MCF 10A (cell line): Measurements from ENCODE around the gene C5orf63. TPM values are rescaled to one million over a fixed set of nuclear protein-coding genes. Genes with fewer than 3 reads are reported as not detected.
"Not testable (repeated sequence)": the region's sequence is repeated elsewhere in the genome, so short reads cannot be mapped to it uniquely, and the experiment has no call there.

Experiments
- BruUV-seq: library from RNA; stranded (reverse); fragments of 400-500 nt; replicated peaks from 2 replicates; lab custom pipeline; 2021; lab: Mats Ljungman, UMichigan
- CTCF ChIA-PET: fragments of 300-600 bp; sonication (Branson Sonifier 250); formaldehyde crosslinking; extraction: SDS; loops from one replicate; lab custom pipeline; 2021; ENCODE audit warnings: antibody characterized with exemption, inconsistent platforms; lab: Yijun Ruan, JAX
- POLR2A ChIA-PET: fragments of 300-600, 350-650 bp; sonication (Branson Sonifier 250); formaldehyde crosslinking; extraction: SDS; loops from one replicate; lab custom pipeline; 2020; ENCODE audit warnings: antibody characterized with exemption, inconsistent platforms; lab: Yijun Ruan, JAX
- DNase-seq: peaks from one replicate; pipeline ENCODE4 v3.0.0-alpha.2; 2018; ENCODE audit not compliant: unreplicated experiment
- H3K27ac Mint-ChIP-seq: one replicate; pipeline ENCODE4 v1.8.0; 2022; ENCODE audit warnings: mild to moderate bottlenecking, low read depth, mixed read lengths; ENCODE audit not compliant: unreplicated experiment
- H3K27me3 Mint-ChIP-seq: one replicate; pipeline ENCODE4 v1.8.0; 2022; ENCODE audit warnings: mixed read lengths; ENCODE audit not compliant: insufficient read depth, unreplicated experiment
- H3K36me3 Mint-ChIP-seq: one replicate; pipeline ENCODE4 v1.8.0; 2022; ENCODE audit warnings: mild to moderate bottlenecking, moderate library complexity, mixed read lengths; ENCODE audit not compliant: insufficient read depth, unreplicated experiment
- H3K4me1 Mint-ChIP-seq: one replicate; pipeline ENCODE4 v1.8.0; 2022; ENCODE audit warnings: mixed read lengths; ENCODE audit not compliant: insufficient read depth, unreplicated experiment
- H3K4me3 Mint-ChIP-seq: one replicate; pipeline ENCODE4 v1.8.0; 2022; ENCODE audit warnings: mild to moderate bottlenecking, moderate library complexity, mixed read lengths; ENCODE audit not compliant: unreplicated experiment
- H3K9me3 Mint-ChIP-seq: one replicate; pipeline ENCODE4 v1.8.0; 2022; ENCODE audit warnings: mixed read lengths; ENCODE audit not compliant: unreplicated experiment
- CTCF ChIP-seq: fragments of 200-600 bp; IDR thresholded peaks from one replicate; pipeline ENCODE4 v1.8.0; 2022; ENCODE audit warnings: antibody characterized with exemption, mild to moderate bottlenecking; ENCODE audit not compliant: unreplicated experiment
- intact Hi-C: fragments of 100-400 bp; cut with micrococcal nuclease; formaldehyde crosslinking; loops from 2 replicates; pipeline ENCODE4 v1.14.1; 2022
- total RNA-seq: library from RNA; stranded (reverse); gene quantifications from 2 replicates; pipeline ENCODE4 v1.2.3, GENCODE V29; 2022

The C5orf63 gene
- total RNA-seq, 1 experiment from 2014 or later, result 10.8 TPM

- no peak overlapping the region for H3K27ac Mint-ChIP-seq
- intact Hi-C loops, result no loop called here
- H3K36me3 Mint-ChIP-seq, result peaks cover 5% of the 10 kb centered on the region
- H3K4me1 Mint-ChIP-seq, result no peaks in the 10 kb centered on the region
- no peak for DNase-seq
- H3K9me3 Mint-ChIP-seq, result no peaks in the 10 kb centered on the region
- ChIA-PET POLR2A (interaction anchor here (0.9 to 1.0 kb wide), 2 partner anchors 9 to 31 kb away, joined by 3 to 4 read pairs; no protein-coding TSS in a partner anchor), CTCF (interaction anchor here (1.1 to 1.3 kb wide), 2 partner anchors 27 to 276 kb away, joined by 3 read pairs; no protein-coding TSS in a partner anchor)
- H3K4me3 Mint-ChIP-seq, result no peak overlapping the region
- no peak for TF ChIP-seq CTCF
- no peaks in the 10 kb centered on the region for H3K27me3 Mint-ChIP-seq
- BruUV-seq, result no TSS peak
Observed at GRCh38 chr5:127055880-127056653, 17.2 kb downstream of the C5orf63 start.

DNA sequence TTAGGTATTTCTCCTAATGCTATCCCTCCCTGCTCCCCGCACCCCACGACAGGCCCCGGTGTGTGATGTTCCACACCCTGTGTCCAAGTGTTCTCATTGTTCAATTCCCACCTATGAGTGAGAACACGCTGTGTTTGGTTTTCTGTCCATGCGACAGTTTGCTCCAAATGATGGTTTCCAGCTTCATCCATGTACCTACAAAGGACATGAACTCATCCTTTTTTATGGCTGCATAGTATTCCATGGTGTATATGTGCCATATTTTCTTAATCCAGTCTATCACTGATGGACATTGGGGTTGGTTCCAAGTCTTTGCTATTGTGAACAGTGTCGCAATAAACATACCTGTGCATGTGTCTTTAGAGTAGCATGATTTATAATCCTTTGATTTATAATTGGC lies 19.8 kb downstream of the C5orf63 start:
- H3K4me1 Mint-ChIP-seq, BruUV-seq, CTCF ChIA-PET, intact Hi-C loops, H3K27ac Mint-ChIP-seq, H3K4me3 Mint-ChIP-seq, H3K27me3 Mint-ChIP-seq, H3K9me3 Mint-ChIP-seq, POLR2A ChIA-PET, H3K36me3 Mint-ChIP-seq, DNase-seq: not testable (repeated sequence)

DNA sequence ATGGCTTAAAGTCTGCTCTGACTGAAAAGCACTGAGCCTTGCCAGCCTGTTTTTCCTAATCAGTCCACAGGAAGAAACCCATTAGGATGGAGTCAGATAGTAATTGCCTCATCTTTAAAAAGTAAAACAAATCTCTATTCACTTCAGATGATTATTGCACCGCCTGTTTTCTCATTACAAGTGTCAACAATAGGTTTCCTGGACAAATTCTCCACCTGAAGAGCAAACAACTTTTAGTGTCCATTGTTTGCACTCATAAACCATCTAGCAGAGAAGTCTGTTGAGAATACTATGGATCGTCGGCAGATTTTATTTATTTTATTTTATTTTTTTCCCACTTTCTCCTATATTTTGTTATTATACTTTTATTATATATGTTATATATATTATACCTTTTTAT lies 20.3 kb downstream of the C5orf63 start:
- TF ChIP-seq CTCF, result no peak
- ChIA-PET CTCF (no interaction called here), POLR2A (no interaction called here)
- peaks cover 5% of the 10 kb centered on the region for H3K36me3 Mint-ChIP-seq
- intact Hi-C loops, result no loop called here
- H3K27ac Mint-ChIP-seq, result no peak overlapping the region
- no peak for DNase-seq
- H3K9me3 Mint-ChIP-seq, result no peaks in the 10 kb centered on the region
- no peak overlapping the region for H3K4me3 Mint-ChIP-seq
- BruUV-seq, result no TSS peak
- no peaks in the 10 kb centered on the region for H3K27me3 Mint-ChIP-seq
- no peaks in the 10 kb centered on the region for H3K4me1 Mint-ChIP-seq

DNA sequence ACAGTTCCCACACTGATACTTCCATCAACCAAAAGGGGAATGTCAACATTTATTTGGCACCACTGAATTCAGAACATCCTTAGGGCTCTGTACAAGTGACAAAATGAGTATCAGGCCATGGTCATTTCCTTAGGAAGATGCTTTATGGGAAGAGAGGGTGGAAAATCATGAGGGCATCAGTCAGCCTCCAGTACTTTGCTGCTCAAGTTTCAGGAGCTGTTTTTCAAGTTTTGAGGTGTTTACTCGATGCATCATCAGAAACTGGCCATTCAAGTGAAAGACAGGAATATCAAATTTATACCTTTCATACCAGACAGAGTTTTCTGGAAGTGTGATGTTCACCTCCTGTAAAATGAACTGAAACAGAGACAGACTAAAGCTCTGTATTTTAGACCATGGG lies 21.7 kb downstream of the C5orf63 start:
- BruUV-seq, result no TSS peak
- CTCF ChIA-PET, result no interaction called here
- TF ChIP-seq CTCF, result no peak
- Mint-ChIP-seq H3K27ac (no peak overlapping the region), H3K36me3 (peaks cover 5% of the 10 kb centered on the region), H3K27me3 (no peaks in the 10 kb centered on the region), H3K9me3 (no peaks in the 10 kb centered on the region), H3K4me1 (no peaks in the 10 kb centered on the region), H3K4me3 (no peak overlapping the region)
- DNase-seq, result no peak
- intact Hi-C loops, result no loop called here
- POLR2A ChIA-PET, result no interaction called here
